Measurements from ENCODE around the gene APEH. TPM values are rescaled to one million over a fixed set of nuclear protein-coding genes. Genes with fewer than 3 reads are reported as not detected.
"Not testable (repeated sequence)": the region's sequence is repeated elsewhere in the genome, so short reads cannot be mapped to it uniquely, and the experiment has no call there.

APEH gene
- total and polyA plus RNA-seq, 2 donors from 2014 or later, result 138 to 143 TPM

DNA sequence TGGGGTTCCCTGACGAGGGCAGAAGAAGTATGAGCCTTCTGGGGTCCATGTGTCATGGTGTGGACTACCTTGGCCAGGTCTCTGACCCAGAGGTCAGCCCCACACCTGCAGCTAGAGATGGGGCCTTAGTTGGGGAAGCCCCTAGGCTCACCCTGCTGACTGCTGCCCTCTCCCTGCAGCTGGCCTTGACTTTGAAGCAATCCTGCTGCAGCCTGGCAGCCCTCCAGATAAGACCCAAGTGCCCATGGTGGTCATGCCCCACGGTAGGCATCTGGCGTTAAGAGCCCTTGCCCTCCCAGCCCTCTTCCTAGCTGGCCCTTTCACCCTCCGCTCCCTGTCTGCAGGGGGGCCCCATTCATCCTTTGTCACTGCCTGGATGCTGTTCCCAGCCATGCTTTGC is 7.4 kb downstream of the APEH start:
- Histone ChIP-seq H3K4me3 (ENCODE audit: low read length in 3 of 3) (no peak overlapping the region), H3K9me3 (ENCODE audit: control insufficient read depth in 2 of 3, insufficient read depth in 1 of 3, low read length in 3 of 3) (no peaks in the 10 kb centered on the region), H3K4me1 (ENCODE audit: control insufficient read depth in 2 of 3, insufficient read depth in 2 of 3, low read depth in 1 of 3, low read length in 3 of 3) (peaks cover 0 to 34% (median 32%) of the 10 kb centered on the region in 3 donors), H3K27ac (ENCODE audit: low read depth in 2 of 2, low read length in 2 of 2) (no peak overlapping the region), H3K36me3 (ENCODE audit: control insufficient read depth in 2 of 3, insufficient read depth in 3 of 3, low read length in 3 of 3) (peaks cover 2 to 70% (median 29%) of the 10 kb centered on the region in 3 donors), H3K27me3 (ENCODE audit: control insufficient read depth, insufficient read depth, low read length) (no peaks in the 10 kb centered on the region), H3K9ac (ENCODE audit: low read length in 3 of 3) (no peak overlapping the region)
- intact Hi-C loops (cut with DNase I), result no loop called here
- FAIRE-seq (no peak), DNase-seq (no peak)
- TF ChIP-seq, protein P1, sequence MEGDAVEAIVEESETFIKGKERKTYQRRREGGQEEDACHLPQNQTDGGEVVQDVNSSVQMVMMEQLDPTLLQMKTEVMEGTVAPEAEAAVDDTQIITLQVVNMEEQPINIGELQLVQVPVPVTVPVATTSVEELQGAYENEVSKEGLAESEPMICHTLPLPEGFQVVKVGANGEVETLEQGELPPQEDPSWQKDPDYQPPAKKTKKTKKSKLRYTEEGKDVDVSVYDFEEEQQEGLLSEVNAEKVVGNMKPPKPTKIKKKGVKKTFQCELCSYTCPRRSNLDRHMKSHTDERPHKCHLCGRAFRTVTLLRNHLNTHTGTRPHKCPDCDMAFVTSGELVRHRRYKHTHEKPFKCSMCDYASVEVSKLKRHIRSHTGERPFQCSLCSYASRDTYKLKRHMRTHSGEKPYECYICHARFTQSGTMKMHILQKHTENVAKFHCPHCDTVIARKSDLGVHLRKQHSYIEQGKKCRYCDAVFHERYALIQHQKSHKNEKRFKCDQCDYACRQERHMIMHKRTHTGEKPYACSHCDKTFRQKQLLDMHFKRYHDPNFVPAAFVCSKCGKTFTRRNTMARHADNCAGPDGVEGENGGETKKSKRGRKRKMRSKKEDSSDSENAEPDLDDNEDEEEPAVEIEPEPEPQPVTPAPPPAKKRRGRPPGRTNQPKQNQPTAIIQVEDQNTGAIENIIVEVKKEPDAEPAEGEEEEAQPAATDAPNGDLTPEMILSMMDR (IDR thresholded peaks at IDR 0.05; ENCODE audit: borderline replicate concordance, extremely low read depth, insufficient read depth), result no peak

DNA sequence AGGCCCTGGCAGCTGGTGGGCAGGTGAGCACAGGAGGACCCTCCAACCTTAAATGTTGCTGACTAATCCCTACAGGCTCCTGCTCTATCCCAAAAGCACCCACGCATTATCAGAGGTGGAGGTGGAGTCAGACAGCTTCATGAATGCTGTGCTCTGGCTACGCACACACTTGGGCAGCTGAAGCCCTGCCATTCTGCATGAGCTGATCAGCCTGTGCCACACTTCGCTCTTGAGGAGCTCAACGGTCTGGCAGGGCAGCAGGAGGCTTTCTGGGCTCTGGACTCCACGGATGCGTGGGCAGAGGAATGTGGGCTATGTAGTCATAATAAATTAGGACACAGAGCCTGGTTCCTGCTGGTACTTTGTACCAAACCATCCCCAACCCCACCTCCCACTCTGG is 9.0 kb downstream of the APEH start:
- Histone ChIP-seq H3K4me3 (ENCODE audit: low read length in 3 of 3) (no peak overlapping the region), H3K27me3 (ENCODE audit: control insufficient read depth, insufficient read depth, low read length) (no peaks in the 10 kb centered on the region), H3K4me1 (ENCODE audit: control insufficient read depth in 2 of 3, insufficient read depth in 2 of 3, low read depth in 1 of 3, low read length in 3 of 3) (peaks cover 0 to 30% (median 20%) of the 10 kb centered on the region in 3 donors), H3K9me3 (ENCODE audit: control insufficient read depth in 2 of 3, insufficient read depth in 1 of 3, low read length in 3 of 3) (no peaks in the 10 kb centered on the region), H3K36me3 (ENCODE audit: control insufficient read depth in 2 of 3, insufficient read depth in 3 of 3, low read length in 3 of 3) (peaks cover 0 to 54% (median 24%) of the 10 kb centered on the region in 3 donors), H3K9ac (ENCODE audit: low read length in 3 of 3) (no peak overlapping the region), H3K27ac (ENCODE audit: low read depth in 2 of 2, low read length in 2 of 2) (peak overlapping the region; percentile 27 to 36)
- TF ChIP-seq, protein P1 (IDR thresholded peaks at IDR 0.05; ENCODE audit: borderline replicate concordance, extremely low read depth, insufficient read depth), result no peak
- no peak for FAIRE-seq
- intact Hi-C loops (cut with DNase I), result no loop called here
- DNase-seq, result peak in 3 of 5 donors; percentile 37 to 66 (median 39)

DNA sequence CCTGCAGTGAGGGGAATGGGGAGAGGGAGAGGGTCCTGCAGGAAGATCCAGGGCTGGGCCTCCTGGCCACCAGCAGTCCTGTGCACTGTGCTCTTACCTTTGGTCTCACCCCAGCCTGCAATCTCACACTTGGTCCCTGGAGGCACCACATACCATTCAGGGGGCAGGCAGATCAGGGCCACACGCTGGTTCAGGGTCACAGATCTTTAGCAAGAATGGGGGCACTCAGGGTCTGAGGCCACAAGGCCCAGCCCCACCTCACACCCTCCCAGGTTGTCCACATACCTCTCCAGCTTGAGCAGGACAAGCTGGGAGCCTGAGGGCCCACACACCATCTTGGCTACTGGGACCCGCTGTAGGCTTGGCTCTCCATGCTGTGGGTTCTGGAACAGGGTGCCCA is 10.3 kb downstream of the APEH start:
- H3K4me3 ChIP-seq (ENCODE audit: low read length in 3 of 3); H3K9me3 ChIP-seq (ENCODE audit: control insufficient read depth in 2 of 3, insufficient read depth in 1 of 3, low read length in 3 of 3); FAIRE-seq; H3K27me3 ChIP-seq (ENCODE audit: control insufficient read depth, insufficient read depth, low read length); DNase-seq; H3K9ac ChIP-seq (ENCODE audit: low read length in 3 of 3); intact Hi-C loops (cut with DNase I); H3K27ac ChIP-seq (ENCODE audit: low read depth in 2 of 2, low read length in 2 of 2): not testable (repeated sequence)
- Histone ChIP-seq H3K36me3 (ENCODE audit: control insufficient read depth in 2 of 3, insufficient read depth in 3 of 3, low read length in 3 of 3) (peaks cover 0 to 41% (median 20%) of the 10 kb centered on the region in 3 donors), H3K4me1 (ENCODE audit: control insufficient read depth in 2 of 3, insufficient read depth in 2 of 3, low read depth in 1 of 3, low read length in 3 of 3) (peaks cover 0 to 34% (median 24%) of the 10 kb centered on the region in 3 donors)

DNA sequence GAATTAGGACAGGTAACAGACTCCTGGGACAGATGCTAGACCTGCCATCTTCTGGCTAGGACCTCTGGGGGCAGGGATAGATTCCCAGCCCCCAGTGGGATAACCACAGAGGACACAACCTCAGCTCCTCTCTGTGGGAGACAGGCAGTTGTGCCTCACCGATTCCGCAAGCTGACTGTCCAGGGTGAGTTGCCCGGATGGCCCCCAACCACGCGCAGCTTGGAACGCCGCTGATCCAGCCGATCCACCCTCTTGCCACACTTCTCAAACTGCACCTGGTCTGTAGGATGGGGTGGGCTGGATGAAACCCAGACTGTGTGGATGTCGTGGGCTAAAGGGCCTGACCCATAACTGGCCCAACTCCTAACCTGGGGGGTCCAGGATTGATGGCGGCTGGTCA is 11.0 kb downstream of the APEH start:
- H3K27me3 ChIP-seq (ENCODE audit: control insufficient read depth, insufficient read depth, low read length); H3K9ac ChIP-seq (ENCODE audit: low read length in 3 of 3); FAIRE-seq; H3K4me3 ChIP-seq (ENCODE audit: low read length in 3 of 3); H3K9me3 ChIP-seq (ENCODE audit: control insufficient read depth in 2 of 3, insufficient read depth in 1 of 3, low read length in 3 of 3); H3K27ac ChIP-seq (ENCODE audit: low read depth in 2 of 2, low read length in 2 of 2); DNase-seq; intact Hi-C loops (cut with DNase I): not testable (repeated sequence)
- Histone ChIP-seq H3K36me3 (ENCODE audit: control insufficient read depth in 2 of 3, insufficient read depth in 3 of 3, low read length in 3 of 3) (peaks cover 0 to 34% (median 15%) of the 10 kb centered on the region in 3 donors), H3K4me1 (ENCODE audit: control insufficient read depth in 2 of 3, insufficient read depth in 2 of 3, low read depth in 1 of 3, low read length in 3 of 3) (peaks cover 0 to 38% (median 24%) of the 10 kb centered on the region in 3 donors)

DNA sequence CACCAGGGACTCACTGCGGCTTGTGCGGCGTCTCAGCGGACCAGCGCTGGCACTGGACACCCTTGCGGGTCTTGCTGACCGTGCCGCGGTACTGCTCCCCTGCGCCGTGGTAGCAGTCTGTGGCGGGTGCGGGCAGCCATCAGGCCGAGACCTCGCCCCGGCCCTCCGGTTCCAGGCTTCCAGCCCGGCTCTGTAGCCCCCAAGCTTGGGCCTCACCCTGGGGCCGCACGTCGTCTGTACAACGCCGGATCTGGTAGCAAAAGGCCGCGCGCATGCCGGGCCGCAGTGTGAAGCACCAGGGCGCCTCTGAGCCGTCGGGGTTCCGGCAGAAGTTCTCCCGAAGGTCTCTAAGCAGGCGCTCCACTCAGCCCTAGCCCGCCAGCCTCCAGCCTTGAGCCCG is 11.7 kb downstream of the APEH start:
- peaks cover 0 to 40% (median 24%) of the 10 kb centered on the region in 3 donors for H3K4me1 ChIP-seq (ENCODE audit: control insufficient read depth in 2 of 3, insufficient read depth in 2 of 3, low read depth in 1 of 3, low read length in 3 of 3)
- H3K27me3 ChIP-seq (ENCODE audit: control insufficient read depth, insufficient read depth, low read length); intact Hi-C loops (cut with DNase I); H3K9me3 ChIP-seq (ENCODE audit: control insufficient read depth in 2 of 3, insufficient read depth in 1 of 3, low read length in 3 of 3); FAIRE-seq; H3K27ac ChIP-seq (ENCODE audit: low read depth in 2 of 2, low read length in 2 of 2); H3K4me3 ChIP-seq (ENCODE audit: low read length in 3 of 3); H3K9ac ChIP-seq (ENCODE audit: low read length in 3 of 3): not testable (repeated sequence)
- H3K36me3 ChIP-seq (ENCODE audit: control insufficient read depth in 2 of 3, insufficient read depth in 3 of 3, low read length in 3 of 3), result peaks cover 0 to 27% (median 11%) of the 10 kb centered on the region in 3 donors
- DNase-seq, result peak in 1 of 5 donors; percentile 20

DNA sequence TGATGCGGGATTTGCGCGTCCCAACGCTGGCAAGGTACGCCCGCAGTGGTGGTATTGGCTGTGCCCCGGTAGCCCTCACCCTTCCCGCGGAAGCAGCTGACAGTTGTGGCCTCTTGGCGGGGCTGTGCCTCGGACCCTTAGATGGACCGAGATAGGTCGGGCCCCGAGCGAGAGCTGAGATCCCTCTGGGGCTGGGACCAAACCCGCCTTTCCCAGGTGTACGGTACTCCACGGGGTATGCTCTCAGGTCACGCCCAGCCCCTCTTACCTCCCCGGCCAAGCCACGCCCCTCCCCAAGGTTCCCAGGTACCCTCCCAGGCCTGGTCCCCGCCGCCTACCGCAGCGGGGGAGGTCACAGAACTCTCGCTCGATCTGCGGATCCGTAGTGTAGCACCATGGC is 12.2 kb downstream of the APEH start:
- FAIRE-seq; intact Hi-C loops (cut with DNase I); H3K9ac ChIP-seq (ENCODE audit: low read length in 3 of 3); H3K9me3 ChIP-seq (ENCODE audit: control insufficient read depth in 2 of 3, insufficient read depth in 1 of 3, low read length in 3 of 3); H3K27me3 ChIP-seq (ENCODE audit: control insufficient read depth, insufficient read depth, low read length): not testable (repeated sequence)
- Histone ChIP-seq H3K4me1 (ENCODE audit: control insufficient read depth in 2 of 3, insufficient read depth in 2 of 3, low read depth in 1 of 3, low read length in 3 of 3) (peaks cover 0 to 41% (median 24%) of the 10 kb centered on the region in 3 donors), H3K36me3 (ENCODE audit: control insufficient read depth in 2 of 3, insufficient read depth in 3 of 3, low read length in 3 of 3) (peaks cover 0 to 22% (median 6%) of the 10 kb centered on the region in 3 donors), H3K4me3 (ENCODE audit: low read length in 3 of 3) (peak overlapping the region; percentile 33 to 51 (median 42)), H3K27ac (ENCODE audit: low read depth in 2 of 2, low read length in 2 of 2) (peak overlapping the region in 1 of 2 donors; percentile 39)
- peak; percentile 68 to 92 (median 74) for DNase-seq

DNA sequence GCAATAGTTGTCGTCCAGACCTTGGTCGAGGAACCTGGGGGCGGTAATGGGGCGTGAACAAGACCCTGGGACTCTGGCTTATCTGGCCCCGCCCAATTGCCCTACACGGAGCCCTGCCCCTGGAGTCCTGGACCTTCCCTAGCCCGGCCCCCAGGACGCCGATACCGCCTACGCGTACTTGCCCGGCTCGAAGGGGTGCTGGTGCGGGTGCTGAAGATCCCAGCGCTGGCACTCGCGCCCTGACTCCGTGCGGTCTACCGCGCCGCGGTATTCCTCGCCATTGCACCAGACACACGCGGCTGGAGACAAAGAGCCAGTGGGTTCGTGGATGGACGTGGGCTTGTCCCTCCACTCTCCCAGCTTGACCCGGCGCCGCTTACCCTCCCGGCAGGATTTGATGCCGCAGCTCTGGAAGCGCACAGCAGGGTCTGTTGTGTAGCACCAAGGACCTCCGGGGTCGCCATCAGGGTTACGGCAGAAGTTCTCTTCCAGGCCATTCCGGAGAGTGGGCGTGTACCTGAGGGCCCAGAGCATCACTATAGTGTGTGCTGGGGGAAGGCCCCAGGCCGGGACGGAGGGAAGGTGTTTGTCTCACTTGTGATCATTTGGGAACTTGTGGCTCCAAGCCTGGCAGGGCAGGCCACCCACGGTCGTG is 12.7 kb downstream of the APEH start:
- H3K36me3 ChIP-seq (ENCODE audit: control insufficient read depth in 2 of 3, insufficient read depth in 3 of 3, low read length in 3 of 3), result peaks cover 0 to 17% (median 4%) of the 10 kb centered on the region in 3 donors
- H3K9me3 ChIP-seq (ENCODE audit: control insufficient read depth in 2 of 3, insufficient read depth in 1 of 3, low read length in 3 of 3); intact Hi-C loops (cut with DNase I); H3K9ac ChIP-seq (ENCODE audit: low read length in 3 of 3); H3K27me3 ChIP-seq (ENCODE audit: control insufficient read depth, insufficient read depth, low read length); FAIRE-seq; H3K27ac ChIP-seq (ENCODE audit: low read depth in 2 of 2, low read length in 2 of 2): not testable (repeated sequence)
- peaks cover 0 to 44% (median 23%) of the 10 kb centered on the region in 3 donors for H3K4me1 ChIP-seq (ENCODE audit: control insufficient read depth in 2 of 3, insufficient read depth in 2 of 3, low read depth in 1 of 3, low read length in 3 of 3)
- H3K4me3 ChIP-seq (ENCODE audit: low read length in 3 of 3), result peak overlapping the region; percentile 36 to 51 (median 42)
- DNase-seq, result peak; percentile 87 to 93 (median 92)

Measured in kidney (tissue), 14 donors.